NCI-H510A treated with DMSO at 0.1 percent for 48 hours (cell line): ENCODE data around the gene AKR7A3.
"Not testable (repeated sequence)": the region's sequence is repeated elsewhere in the genome, so short reads cannot be mapped to it uniquely, and the experiment has no call there.

Experiments used
- DNase-seq: peaks from one replicate; lab custom pipeline; 2025; lab: John Stamatoyannopoulos, UW

AKR7A3 gene

GRCh38 chr1:19287436-19288185 is 959 bp downstream of the AKR7A3 start:
- DNase-seq, result no peak

- not testable (repeated sequence) for DNase-seq
These were observed 2.8 kb downstream of the AKR7A3 start for GRCh38 chr1:19285807-19286206.

- not testable (repeated sequence) for DNase-seq
These were observed 3.2 kb downstream of the AKR7A3 start for GRCh38 chr1:19285366-19285765.

- DNase-seq, result no peak
These were observed 3.7 kb downstream of the AKR7A3 start for GRCh38 chr1:19284881-19285280.

GRCh38 chr1:19283891-19284290 is 4.7 kb downstream of the AKR7A3 start:
- no peak for DNase-seq

GRCh38 chr1:19274636-19275035 is 13.9 kb downstream of the AKR7A3 start:
- no peak for DNase-seq

- DNase-seq, result not testable (repeated sequence)
These were observed 14.6 kb downstream of the AKR7A3 start for GRCh38 chr1:19273844-19274531.

GRCh38 chr1:19273106-19273843 is 15.3 kb downstream of the AKR7A3 start:
- DNase-seq, result no peak

- no peak for DNase-seq
These were observed 16.5 kb downstream of the AKR7A3 start for GRCh38 chr1:19272064-19272463.

- not testable (repeated sequence) for DNase-seq
These were observed 18.2 kb downstream of the AKR7A3 start for GRCh38 chr1:19270343-19270730.

GRCh38 chr1:19269427-19270342 is 18.9 kb downstream of the AKR7A3 start:
- not testable (repeated sequence) for DNase-seq

- DNase-seq, result no peak
These were observed 20.1 kb downstream of the AKR7A3 start for GRCh38 chr1:19268445-19268844.

GRCh38 chr1:19262744-19263143 is 25.8 kb downstream of the AKR7A3 start:
- DNase-seq, result no peak

GRCh38 chr1:19262047-19262446 is 26.5 kb downstream of the AKR7A3 start:
- no peak for DNase-seq

GRCh38 chr1:19260211-19261138 is 28.1 kb downstream of the AKR7A3 start:
- DNase-seq, result peak; percentile 88

GRCh38 chr1:19258353-19258752 is 30.2 kb downstream of the AKR7A3 start:
- DNase-seq, result no peak

- no peak for DNase-seq
These were observed 31.2 kb downstream of the AKR7A3 start for GRCh38 chr1:19257178-19257914.

GRCh38 chr1:19256301-19256700 is 32.3 kb downstream of the AKR7A3 start:
- DNase-seq, result not testable (repeated sequence)

- DNase-seq, result no peak
These were observed 33.3 kb downstream of the AKR7A3 start for GRCh38 chr1:19255288-19255687.

- DNase-seq, result no peak
These were observed 34.2 kb downstream of the AKR7A3 start for GRCh38 chr1:19254416-19254815.
